GM21526 (cell line): ENCODE results near the gene FAM217A.
"Not testable (repeated sequence)": the region's sequence is repeated elsewhere in the genome, so short reads cannot be mapped to it uniquely, and the experiment has no call there.

ENCODE experiments used
- ATAC-seq: cut with Tn5 transposase; IDR thresholded peaks from one replicate; pipeline ENCODE4 v1.9.1; 2021; ENCODE audit warnings: moderate library complexity; ENCODE audit not compliant: unreplicated experiment, low FRiP score

FAM217A gene, protein sequence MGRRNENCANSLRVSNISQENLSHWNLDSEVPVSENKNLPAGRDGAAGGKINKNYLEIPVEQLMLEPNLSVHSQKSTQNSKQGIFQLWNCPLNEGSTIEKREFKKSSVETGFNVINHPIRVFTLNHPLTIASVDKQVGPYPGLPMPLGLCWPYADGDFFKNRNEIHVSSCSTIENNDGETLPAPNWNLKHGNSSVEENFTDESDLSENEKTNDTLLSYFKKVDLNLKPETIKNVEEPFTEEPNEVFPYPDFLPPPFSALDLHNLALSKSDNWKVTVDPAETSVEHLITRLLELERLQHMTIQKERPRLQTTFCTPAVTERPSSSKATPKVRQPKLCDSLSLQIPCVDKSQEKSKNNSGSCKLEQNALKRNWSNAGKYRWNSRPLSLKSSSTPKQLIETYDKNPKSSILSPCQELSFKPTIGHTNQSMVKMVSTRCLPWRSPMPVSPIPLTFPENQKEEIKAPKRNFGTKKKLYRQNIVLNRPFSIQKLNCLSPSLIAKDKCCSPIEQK

DNA sequence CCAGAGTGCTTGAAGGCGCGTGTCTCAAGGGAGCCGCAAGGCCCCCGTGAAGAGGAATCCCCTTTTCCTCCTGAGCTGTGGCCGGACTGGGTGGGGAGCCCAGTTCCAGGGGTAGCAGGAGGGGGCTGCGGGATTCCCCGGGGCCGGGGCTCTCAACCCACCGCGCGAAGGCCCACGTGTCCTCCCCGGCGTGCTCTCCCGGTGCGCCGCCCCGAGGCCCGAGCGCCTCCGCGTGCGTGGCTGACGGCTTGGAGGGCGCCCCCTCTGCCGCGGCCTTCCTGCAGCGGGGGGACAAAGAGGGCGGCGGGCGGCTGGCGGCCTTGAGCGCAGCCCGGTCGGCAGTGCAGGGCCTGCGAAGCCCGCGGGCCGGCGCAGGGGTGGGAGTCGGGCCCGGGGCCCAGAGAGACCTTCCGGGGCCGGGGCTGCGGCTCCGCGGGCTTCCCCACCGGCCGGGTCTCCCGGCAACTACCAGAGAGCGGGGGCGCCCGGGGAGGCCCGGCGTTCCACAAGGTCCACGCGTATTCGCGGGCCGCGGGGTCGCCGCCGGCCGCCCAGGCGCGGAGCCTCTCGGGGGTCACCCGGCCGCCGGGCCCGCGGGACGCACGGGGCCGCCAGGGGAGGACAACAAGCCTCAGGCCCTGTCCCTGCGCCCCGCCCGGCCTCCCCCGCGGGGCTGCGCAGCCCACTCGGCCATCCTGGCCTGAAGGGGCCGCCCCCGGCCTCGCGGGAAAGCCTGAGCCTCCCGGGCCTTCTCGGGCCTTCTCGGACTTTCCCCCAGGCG, at the start of gene FAM217A:
Gene FAM217A (minus strand): TSS at position 447 of the 781 bp plus-strand sequence. CDS start 1,723 bp downstream, outside the sequence.
- no peak for ATAC-seq

DNA sequence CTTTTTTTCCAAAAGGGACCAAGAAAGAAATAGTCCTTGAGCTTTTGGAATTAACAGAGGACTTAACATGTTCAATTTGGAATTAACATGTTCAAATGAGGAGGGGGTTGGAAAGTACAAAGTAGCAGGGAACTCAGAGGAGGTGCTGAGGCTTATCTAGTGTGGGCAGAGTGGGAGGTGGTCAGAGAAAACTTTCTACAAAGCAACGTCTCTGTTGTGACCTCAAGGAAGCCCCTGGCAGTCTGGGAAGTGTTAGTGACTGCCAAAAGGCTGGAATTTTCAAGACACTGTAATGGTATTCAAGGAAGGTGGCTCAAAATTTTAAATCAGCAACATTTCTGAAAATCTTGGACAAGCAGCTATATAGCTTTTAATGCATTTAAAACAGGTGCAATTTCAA, 49.1 kb upstream of the FAM217A start:
- ATAC-seq = no peak

DNA sequence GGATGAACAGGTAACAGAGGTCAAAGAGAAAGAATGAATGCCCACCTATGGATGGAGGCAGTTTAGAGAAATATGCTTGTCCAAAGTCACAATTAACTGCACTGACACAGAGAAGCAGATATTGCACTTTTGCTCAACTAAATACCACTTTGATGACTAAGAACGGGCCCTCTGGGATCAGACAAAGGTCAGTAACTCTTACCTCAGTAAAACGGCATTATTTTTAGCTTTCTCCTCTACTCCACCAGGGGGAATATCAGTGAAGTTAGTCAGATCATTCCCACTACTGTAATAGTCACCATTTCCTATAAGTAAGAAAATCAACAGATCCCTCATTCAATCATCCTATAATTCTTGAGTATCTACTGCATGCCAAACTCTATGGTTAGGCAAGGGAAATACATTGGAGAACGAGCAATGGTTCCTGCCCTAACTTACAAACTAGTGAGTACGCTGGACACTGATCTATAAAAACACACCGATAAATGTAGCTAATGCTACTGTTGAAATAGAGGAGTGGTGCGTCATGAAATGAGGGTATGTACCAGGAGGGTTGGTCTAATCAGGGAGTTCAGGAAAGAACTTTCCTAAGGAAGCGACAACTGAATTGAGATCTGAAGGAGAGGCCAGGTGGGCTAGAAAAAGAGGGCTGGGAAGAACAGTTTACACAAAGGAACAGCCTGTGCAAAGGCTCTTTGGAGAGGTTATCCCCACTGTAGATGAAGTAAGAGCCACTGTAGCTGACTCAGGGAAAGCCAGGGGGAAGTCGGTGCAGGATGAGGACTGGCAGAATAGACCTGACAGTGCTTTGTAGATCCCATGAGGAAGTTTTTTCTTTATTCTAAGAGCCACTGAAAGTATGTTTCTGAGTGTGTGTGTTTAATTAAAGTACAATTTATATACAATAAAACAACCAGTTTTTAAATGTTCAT, 47.3 kb upstream of the FAM217A start:
- ATAC-seq = no peak

DNA sequence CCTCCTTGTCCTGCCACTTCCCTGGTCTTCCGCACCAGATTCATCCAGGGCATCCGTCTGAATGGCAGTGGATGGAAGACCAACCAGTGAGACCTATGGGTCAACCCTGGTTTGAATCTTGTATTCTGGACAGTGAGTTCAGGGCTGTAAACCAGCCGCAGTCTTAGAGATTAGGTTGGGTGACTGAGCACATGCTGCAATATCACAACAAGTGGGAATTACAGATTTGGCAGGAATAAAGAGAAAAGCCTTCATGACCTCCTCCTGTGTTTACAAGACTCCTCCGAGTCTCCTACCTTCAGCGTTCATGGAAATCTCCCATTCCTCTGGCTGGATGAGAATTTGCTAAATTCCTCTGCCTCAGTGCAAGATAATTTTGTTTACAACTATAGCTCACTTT, 46.6 kb upstream of the FAM217A start:
- ATAC-seq = no peak

DNA sequence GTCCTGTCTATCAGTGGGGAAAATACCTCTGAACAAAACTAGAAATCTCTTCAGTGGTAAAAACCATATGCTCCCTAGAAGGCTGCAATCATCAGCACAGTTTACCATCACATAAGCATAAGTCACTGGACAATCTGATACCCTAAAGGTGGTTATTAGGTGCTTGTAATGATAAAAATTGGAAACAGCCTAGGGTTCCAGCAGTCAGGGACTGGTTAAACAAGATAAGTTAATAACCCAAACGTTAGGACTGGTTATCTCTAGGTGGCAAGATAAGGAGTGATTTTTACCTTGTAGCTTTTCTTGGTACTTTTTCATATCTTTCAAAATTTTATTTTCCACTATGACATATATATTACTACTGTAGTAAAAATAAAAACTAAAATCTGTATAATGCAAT, 45.4 kb upstream of the FAM217A start:
- ATAC-seq = no peak

DNA sequence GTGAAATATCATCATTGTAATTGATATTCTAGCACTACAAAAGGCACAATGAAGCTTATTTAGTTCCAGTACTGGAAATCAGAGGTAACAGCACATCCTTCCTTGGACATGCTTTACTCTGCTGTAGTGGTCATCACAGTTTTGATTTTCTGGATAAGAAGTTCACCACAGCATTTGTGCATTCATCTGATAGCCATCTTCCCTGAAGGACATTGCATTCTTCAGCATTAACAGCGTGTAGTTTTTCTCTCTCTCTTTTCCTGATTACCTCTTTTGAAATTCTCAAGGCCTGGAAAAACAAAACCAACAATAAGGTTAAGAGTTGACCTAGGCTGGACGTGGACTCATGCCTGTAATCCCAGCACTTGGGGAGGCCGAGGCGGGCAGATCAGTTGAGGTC, 36.8 kb upstream of the FAM217A start:
- no peak for ATAC-seq

DNA sequence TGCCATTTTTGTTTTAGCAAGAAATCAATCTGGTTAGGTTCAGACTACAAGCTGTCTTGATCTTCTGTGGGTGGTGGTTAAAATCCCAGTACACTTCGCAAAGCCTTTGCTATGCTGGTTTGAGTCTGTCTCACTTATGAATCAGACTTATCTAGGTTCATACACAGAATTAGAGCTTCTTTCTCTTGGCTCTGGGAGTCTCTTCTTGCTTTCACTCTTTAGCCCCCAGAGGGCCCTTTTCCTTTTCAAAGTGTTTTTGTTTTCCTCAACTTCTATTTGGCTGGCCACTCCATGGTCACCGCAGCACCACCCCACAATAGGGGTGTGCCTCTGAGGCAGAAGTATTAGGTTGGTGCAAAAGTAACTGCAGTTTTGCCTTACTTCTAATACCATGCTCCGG, 35.2 kb upstream of the FAM217A start:
- ATAC-seq = no peak

DNA sequence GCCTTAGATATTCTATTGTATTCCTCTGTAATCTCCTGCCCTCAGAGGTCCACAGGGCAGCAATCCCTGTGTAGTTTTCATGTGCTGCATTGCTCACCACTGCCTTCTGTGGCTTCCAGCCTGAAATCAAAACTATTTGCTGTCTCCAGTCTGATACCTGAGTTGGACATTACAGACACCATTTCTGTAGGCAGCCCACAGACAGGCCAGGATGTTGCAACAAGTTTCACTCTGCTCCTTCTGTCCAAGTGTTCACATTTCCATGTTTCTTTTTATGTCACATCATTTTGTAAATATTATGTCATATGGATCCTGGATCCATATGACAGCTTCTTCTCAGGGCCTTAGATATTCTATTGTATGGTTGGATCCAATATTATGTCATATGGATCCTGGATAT, 34.7 kb upstream of the FAM217A start:
- no peak for ATAC-seq

DNA sequence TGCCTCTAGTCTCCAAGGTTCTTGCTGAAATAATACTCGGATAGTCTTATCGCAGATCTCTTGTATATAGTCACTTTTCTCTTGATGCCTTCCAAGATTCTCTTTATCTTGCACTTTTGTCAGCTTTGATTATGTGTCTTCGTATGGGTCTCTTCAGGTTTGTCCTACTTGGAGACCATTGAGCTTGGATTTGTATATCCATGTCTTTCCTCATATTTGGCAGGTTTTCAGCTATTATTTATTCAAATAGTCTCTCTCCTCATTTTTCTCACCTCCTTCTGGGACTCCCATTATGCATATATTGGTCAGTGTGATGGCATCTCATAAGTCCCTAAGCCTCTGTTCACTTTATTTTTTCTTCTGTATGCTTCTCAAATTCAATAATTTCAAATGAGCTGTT, 33.4 kb upstream of the FAM217A start:
- ATAC-seq = no peak

DNA sequence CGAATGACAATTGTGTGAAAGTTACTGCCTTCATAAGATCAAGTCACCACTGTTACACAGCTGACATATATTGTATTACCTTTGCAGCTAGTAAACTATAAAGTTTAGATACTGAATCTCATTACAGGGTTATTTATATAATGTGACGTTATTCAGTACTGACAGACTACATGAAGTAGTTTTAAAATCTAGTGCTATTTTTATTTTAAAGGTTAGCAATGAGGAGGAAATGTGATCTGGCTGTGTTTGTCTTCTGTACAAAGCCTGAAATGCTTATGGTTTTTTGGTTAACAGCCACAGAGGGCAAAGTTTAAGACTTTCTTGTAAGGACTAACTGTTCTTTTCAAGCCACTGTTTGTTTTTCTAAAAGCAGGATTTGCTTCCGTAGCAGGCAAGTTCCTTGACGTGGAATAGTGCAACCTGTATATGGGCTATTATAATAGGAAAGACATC, 30.5 kb upstream of the FAM217A start:
- ATAC-seq = not testable (repeated sequence)

DNA sequence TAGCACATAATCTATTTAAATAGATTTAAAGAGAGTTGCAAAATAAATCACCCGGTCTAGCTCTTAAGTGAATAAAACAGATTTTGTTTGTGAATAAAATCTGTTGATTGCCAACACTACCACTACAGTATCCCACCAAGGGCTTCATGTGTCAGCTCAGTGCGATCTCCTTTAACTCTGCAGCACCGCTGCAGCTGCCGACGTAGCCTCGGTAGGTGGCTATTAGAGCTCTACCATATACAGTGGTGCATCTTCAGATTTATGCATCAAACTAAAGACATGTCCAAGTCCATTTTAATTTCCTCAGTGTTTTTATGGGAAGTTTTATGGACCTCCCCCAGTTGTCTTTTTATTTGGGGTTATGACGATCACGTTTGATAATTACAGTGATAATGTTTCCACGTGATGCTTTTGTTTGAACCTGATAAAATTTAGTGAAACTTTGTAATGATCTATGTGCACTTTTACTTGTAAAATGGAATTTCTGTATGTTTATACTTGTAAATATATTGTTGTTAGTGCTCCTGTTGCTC, 29.7 kb upstream of the FAM217A start:
- ATAC-seq = no peak

DNA sequence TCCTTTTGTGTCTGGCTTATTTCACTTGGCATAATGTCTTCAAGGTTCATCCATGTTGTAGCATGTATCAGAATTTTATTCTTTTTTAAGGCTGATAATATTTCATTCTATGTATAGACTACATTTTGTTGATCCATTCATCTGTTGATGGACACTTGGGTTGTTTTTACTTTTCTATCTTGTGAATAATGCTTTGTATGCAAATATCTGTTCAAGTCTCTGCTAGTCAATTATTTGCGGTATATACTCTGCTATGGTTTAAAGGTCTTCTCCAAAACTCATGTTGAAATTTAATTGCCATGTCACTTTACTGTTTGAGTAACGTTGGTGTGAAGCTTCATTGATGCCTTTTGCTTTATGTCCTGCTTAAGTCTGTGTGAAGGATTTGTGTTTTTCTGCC, 28.9 kb upstream of the FAM217A start:
- no peak for ATAC-seq

DNA sequence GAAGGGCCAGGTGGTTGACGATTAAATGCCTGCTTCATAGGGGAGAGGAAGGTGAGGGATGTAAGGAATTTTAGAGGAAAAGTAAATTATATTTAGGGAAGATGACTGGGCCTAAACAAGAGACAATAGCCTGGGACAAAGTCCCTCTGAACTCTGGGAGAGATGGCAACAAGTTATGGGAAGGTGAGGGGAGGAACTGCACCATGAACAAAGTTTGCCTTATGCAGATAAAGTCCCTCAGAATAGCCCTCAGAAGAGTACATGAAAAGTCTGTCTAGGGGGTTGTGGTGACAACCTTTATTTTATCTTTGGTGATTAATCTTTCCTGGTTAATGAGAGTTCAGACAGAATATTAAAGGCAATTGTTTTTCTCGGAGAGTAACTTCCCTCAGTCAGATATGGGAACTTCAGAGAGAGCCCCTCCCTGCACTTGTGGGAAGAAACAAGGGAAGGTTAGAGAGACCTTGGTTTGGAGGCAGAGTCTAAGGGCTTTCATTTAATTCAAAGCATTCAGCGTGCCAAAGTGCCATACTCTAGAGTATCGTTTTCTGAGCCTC, 27.1 kb upstream of the FAM217A start:
- ATAC-seq = no peak

DNA sequence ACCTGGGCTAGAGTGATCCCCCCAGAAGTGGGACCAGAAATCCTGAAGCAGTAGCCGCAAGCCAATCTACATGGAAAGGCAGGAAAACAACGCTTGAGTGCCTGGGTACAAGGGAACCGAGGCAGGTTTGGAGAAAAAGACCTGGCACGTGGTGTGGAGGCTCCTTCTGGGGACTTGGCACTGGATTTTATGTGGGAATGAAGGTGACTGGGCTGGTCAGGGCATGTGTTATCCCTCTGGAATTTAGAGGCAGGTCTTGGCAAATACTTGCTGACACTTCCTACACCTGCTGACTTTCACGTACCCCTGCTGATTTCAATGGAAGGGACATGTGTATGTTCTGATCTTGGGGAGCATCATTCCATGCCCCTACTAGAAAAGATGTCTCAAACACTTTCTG, 25.0 kb upstream of the FAM217A start:
- no peak for ATAC-seq

DNA sequence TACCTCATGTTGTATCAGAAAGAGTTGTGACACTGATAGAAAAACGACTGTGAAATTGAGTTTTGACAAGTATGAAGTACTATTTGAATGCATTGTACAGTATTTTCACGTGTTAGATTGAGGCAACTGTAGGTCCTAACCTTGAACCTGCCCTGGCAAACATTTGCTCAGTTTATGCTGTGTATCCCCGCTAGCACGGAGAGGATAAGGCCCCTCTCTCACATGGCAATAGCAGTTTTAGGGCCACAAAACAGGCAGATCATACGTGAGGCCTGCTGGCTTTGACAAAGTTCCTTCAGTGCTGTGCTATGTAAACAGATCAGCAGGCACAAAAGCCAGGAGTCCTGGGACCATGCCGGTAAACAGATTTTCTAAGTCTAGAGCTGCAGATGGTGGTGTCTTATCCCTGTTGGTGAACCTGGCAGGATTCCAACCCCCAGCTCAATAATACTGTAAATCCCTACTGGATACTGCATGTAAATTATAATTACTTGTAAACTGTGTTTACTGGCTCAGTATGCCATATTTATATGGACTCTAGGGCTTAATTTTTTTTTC, 23.8 kb upstream of the FAM217A start:
- ATAC-seq = no peak

DNA sequence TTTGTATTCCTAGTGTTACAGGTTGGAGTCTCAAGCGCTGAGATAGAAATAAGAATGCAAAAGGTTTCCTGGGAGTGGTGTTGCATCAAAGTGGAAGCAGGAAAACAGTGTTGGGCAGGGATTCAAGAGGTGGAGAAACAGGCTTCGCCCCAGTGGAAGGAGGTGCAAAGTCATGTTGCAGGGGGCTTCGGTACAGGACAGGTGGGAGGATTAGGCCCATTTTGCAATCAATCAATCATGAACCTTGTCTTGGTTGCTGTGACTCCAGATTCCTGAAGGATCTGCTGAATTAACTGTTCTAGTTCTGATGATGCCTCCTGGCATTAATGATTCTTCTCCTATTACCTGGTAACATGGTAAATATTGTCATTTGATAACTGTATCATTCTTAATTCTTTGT, 22.4 kb upstream of the FAM217A start:
- ATAC-seq = no peak

DNA sequence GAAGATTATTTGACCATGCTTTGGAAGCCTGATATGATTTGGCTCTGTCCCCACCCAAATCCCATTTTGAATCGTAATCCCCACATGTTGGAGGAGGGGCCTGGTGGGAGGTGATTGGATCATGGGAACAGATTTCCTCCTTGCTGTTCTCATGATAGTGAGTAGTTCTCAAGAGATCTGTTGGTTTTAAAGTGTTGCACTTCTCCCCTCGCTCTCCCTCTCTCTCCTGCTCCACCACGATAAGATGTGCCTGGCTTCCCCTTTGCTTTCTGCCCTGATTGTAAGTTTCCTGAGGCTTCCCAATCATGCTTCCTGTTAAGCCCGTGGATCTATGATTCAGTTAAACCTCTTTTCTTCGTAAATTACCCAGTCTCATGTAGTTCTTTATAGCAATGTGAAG, 21.7 kb upstream of the FAM217A start:
- no peak for ATAC-seq

DNA sequence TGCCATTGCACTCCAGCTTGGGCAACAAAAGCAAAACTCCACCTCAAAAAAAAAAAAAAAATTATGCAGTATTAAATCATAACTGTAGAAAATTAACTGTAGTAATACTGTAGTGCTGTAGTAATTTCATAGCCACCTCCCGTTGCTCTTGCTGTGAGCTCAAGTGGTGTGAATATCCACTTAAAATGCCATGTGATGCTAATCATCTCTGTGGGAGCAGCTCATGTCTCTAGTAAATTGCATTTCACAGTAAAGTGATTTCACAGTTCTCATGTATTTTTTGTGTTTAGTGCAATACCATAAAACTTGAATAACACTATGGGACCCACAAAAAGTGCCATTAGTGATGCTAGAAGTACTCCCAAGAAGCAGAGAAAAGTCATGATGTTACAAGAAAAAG, 14.4 kb upstream of the FAM217A start:
- ATAC-seq = no peak

DNA sequence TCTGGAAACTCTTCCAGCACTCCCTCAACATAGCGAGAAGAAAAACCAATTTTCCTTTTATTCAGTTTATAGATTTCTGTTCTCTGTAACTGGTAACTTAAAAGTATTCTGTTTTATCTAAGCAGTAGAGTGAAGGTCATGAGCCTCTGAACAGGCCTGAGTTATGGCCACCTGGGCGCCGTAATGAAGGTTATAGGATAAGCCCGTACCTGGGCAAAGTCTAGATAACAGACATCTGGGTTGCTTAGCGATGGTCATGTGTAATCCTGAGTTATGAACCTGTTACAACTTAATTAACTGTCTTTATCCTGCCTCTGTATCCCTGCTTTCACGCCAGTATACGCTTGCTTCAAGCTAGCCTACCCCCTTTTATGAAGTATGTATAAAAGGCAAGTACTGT, 13.0 kb upstream of the FAM217A start:
- no peak for ATAC-seq

DNA sequence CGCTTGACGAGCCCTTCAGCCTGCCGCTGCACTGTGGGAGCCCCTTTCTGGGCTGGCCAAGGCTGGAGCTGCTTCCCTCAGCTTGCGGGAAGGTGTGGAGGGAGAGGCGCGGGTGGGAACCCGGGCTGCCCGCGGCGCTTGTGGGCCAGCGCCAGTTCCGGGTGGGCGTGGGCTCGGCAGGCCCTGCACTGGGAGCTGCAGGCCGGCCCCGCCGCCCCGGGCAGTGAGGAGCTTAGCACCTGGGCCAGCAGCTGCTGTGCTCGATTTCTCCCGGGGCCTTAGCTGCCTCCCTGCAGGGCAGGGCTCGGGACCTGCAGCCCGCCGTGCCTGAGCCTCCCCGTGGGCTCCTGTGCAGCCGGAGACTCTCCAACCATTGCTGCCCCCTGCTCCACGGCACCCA, 11.1 kb upstream of the FAM217A start:
- not testable (repeated sequence) for ATAC-seq
